Liver (tissue), 9 donors: Measurements from ENCODE around the gene SYT8. TPM values are rescaled to one million over a fixed set of nuclear protein-coding genes. Genes with fewer than 3 reads are reported as not detected.

Experiments used
- DNase-seq: peaks from one replicate; pipeline ENCODE4 v3.0.0-alpha.2; 2017; ENCODE audit warnings: low spot score
- H3K27ac ChIP-seq, 2 donors: one replicate each; pipeline ENCODE4 v1.7.0; 2013; ENCODE audit warnings: inconsistent platforms in 2 of 2, low read length in 2 of 2, control low read depth in 1 of 2, low read depth in 1 of 2, mild to moderate bottlenecking in 1 of 2
- H3K27me3 ChIP-seq, 4 donors: one replicate each; pipeline versions ENCODE4 v1.6.1 to v1.7.0; 2013; ENCODE audit warnings: low read length in 3 of 4, inconsistent platforms in 1 of 4, mild to moderate bottlenecking in 1 of 4, moderate library complexity in 1 of 4; ENCODE audit not compliant: control insufficient read depth in 4 of 4, insufficient read depth in 4 of 4
- H3K36me3 ChIP-seq, 4 donors: one replicate each; pipeline versions ENCODE4 v1.6.1 to v1.7.0; 2013; ENCODE audit warnings: low read length in 3 of 4, mild to moderate bottlenecking in 3 of 4, low read depth in 1 of 4, moderate library complexity in 1 of 4; ENCODE audit not compliant: control insufficient read depth in 4 of 4, insufficient read depth in 3 of 4
- H3K4me1 ChIP-seq, 4 donors: one replicate each; pipeline versions ENCODE4 v1.6.1 to v1.7.0; 2013; ENCODE audit warnings: low read length in 3 of 4, mild to moderate bottlenecking in 3 of 4, moderate library complexity in 1 of 4; ENCODE audit not compliant: control insufficient read depth in 4 of 4, insufficient read depth in 4 of 4
- H3K4me3 ChIP-seq, 3 donors: one replicate each; pipeline versions ENCODE4 v1.6.1 to v1.7.0; 2013; ENCODE audit warnings: low read length in 3 of 3, control low read depth in 1 of 3, low read depth in 1 of 3, mild to moderate bottlenecking in 1 of 3
- H3K9ac ChIP-seq, 2 donors: one replicate each; pipeline ENCODE4 v1.7.0; 2013; ENCODE audit warnings: low read length in 2 of 2, mild to moderate bottlenecking in 2 of 2, moderate library complexity in 2 of 2, control low read depth in 1 of 2, low read depth in 1 of 2
- H3K9me3 ChIP-seq, 4 donors: one replicate each; pipeline versions ENCODE4 v1.6.1 to v1.7.0; 2013; ENCODE audit warnings: low read length in 3 of 4; ENCODE audit not compliant: control insufficient read depth in 4 of 4
- CTCF ChIP-seq: fragments of 150-350 bp; IDR thresholded peaks from 2 replicates; pipeline ENCODE4 v1.5.1; 2017; ENCODE audit warnings: improper control_type of control experiment, low read depth, low read length; ENCODE audit not compliant: missing input control
- EGR1 ChIP-seq, 2 donors: IDR thresholded peaks; 2 replicates each; pipeline ENCODE4 v1.6.1; 2016 to 2018; ENCODE audit warnings: antibody characterized with exemption in 2 of 2, low read depth in 2 of 2
- FOXA1 ChIP-seq: IDR thresholded peaks from 2 replicates; pipeline ENCODE4 v1.6.1; 2016; ENCODE audit warnings: antibody characterized with exemption
- FOXA2 ChIP-seq: IDR thresholded peaks from 2 replicates; pipeline ENCODE4 v1.6.1; 2016; ENCODE audit warnings: antibody characterized with exemption
- GABPA ChIP-seq, 2 donors: IDR thresholded peaks in 1 of 2; conservative IDR thresholded peaks in 1 of 2; 2 replicates each; pipeline ENCODE4 v1.6.1; 2016; ENCODE audit warnings: antibody characterized with exemption in 2 of 2, mild to moderate bottlenecking in 1 of 2, moderate library complexity in 1 of 2
- HNF4A ChIP-seq, 2 donors: conservative IDR thresholded peaks; 2 replicates each; pipeline ENCODE4 v1.6.1; 2016; ENCODE audit warnings: antibody characterized with exemption in 2 of 2, mild to moderate bottlenecking in 2 of 2
- HNF4G ChIP-seq: IDR thresholded peaks from 2 replicates; pipeline ENCODE4 v1.6.1; 2016; ENCODE audit warnings: antibody characterized with exemption
- JUND ChIP-seq, 2 donors: IDR thresholded peaks; 2 replicates each; pipeline ENCODE4 v1.6.1; 2016; ENCODE audit warnings: antibody characterized with exemption in 2 of 2
- NR2F2 ChIP-seq: IDR thresholded peaks from 2 replicates; pipeline ENCODE4 v1.6.1; 2016; ENCODE audit warnings: antibody characterized with exemption
- RAD21 ChIP-seq, 2 donors: IDR thresholded peaks; 2 replicates each; pipeline ENCODE4 v1.6.1; 2016; ENCODE audit warnings: antibody characterized with exemption in 2 of 2, mild to moderate bottlenecking in 2 of 2
- REST ChIP-seq: IDR thresholded peaks from 2 replicates; pipeline ENCODE4 v1.6.1; 2016; ENCODE audit warnings: antibody characterized with exemption, mild to moderate bottlenecking
- RXRA ChIP-seq, 2 donors: IDR thresholded peaks; 2 replicates each; pipeline ENCODE4 v1.6.1; 2017 to 2018; ENCODE audit warnings: antibody characterized with exemption in 2 of 2, mild to moderate bottlenecking in 1 of 2
- SP1 ChIP-seq: IDR thresholded peaks from 2 replicates; pipeline ENCODE4 v1.6.1; 2018; ENCODE audit warnings: antibody characterized with exemption, mild to moderate bottlenecking
- TAF1 ChIP-seq: conservative IDR thresholded peaks from 2 replicates; pipeline ENCODE4 v1.6.1; 2016; ENCODE audit warnings: antibody characterized with exemption, mild to moderate bottlenecking
- YY1 ChIP-seq: IDR thresholded peaks from 2 replicates; pipeline ENCODE4 v1.6.1; 2016; ENCODE audit warnings: antibody characterized with exemption, mild to moderate bottlenecking
- WGBS: extraction: QIAGEN DNeasy Blood & Tissue Kit; methylation state at CpG from one replicate; pipeline ENCODE4 v1.1.7; 2013; 5-methylcytosine and 5-hydroxymethylcytosine counted together
- polyA plus RNA-seq, 2 donors: library from polyadenylated mRNA; stranded (reverse) in 1 of 2; unstranded in 1 of 2; fragments of 200-250 nt in 1 of 2; fragments of >200 nt in 1 of 2; fragmentation: Nextera tagmentation in 1 of 2; extraction: Ambion mirVana in 1 of 2; gene quantifications; one replicate each; pipeline versions ENCODE4 v1.2.1 to v1.2.3, GENCODE V29; 2013 to 2015
- total RNA-seq, 2 donors: library from RNA; depleted of rRNA; stranded (reverse); fragments of >200 nt; gene quantifications; one replicate each; pipeline ENCODE4 v1.2.3, GENCODE V29; 2014
- TF ChIP-seq, protein P1 (sequence below): IDR thresholded peaks from 2 replicates; pipeline ENCODE4 v1.6.1; 2016; ENCODE audit warnings: antibody characterized with exemption
- TF ChIP-seq, protein P2 (sequence below): IDR thresholded peaks from 2 replicates; pipeline ENCODE4 v1.6.1; 2016; ENCODE audit warnings: antibody characterized with exemption
- TF ChIP-seq, protein P3 (sequence below): IDR thresholded peaks from 2 replicates; pipeline ENCODE4 v1.6.1; 2016; ENCODE audit warnings: antibody characterized with exemption
- donor health status: healthy.
- donor health status: healthy.
- donor health status: healthy.
- donor health status: healthy.
- donor health status: healthy.

SYT8 gene
- total and polyA plus RNA-seq, 4 donors, result 0.17 to 0.99 (median 0.35) TPM

GRCh38 chr11:1848640-1849430 is 14.0 kb downstream of the SYT8 start:
- Histone ChIP-seq H3K27me3 (no peaks in the 10 kb centered on the region), H3K9ac (no peak overlapping the region), H3K36me3 (no peaks in the 10 kb centered on the region), H3K4me1 (peaks cover 0 to 7% (median 3%) of the 10 kb centered on the region in 4 donors), H3K4me3 (no peak overlapping the region), H3K9me3 (no peaks in the 10 kb centered on the region), H3K27ac (no peak overlapping the region)
- TF ChIP-seq SP1 (no peak), FOXA1 (no peak), RAD21 (IDR thresholded peaks at IDR 0.05) (no peak), FOXA2 (no peak), TAF1 (no peak), JUND (IDR thresholded peaks at IDR 0.05) (no peak), RXRA (IDR thresholded peaks at IDR 0.05) (no peak), HNF4G (no peak), NR2F2 (no peak), GABPA (IDR thresholded peaks at IDR 0.05 in 1 of 2, conservative IDR thresholded peaks at IDR 0.05 in 1 of 2) (no peak), CTCF (no peak), YY1 (no peak), REST (no peak), HNF4A (conservative IDR thresholded peaks at IDR 0.05) (no peak), EGR1 (IDR thresholded peaks at IDR 0.05; ENCODE audit: low read depth in 2 of 2) (no peak)
- TF ChIP-seq, protein P1, sequence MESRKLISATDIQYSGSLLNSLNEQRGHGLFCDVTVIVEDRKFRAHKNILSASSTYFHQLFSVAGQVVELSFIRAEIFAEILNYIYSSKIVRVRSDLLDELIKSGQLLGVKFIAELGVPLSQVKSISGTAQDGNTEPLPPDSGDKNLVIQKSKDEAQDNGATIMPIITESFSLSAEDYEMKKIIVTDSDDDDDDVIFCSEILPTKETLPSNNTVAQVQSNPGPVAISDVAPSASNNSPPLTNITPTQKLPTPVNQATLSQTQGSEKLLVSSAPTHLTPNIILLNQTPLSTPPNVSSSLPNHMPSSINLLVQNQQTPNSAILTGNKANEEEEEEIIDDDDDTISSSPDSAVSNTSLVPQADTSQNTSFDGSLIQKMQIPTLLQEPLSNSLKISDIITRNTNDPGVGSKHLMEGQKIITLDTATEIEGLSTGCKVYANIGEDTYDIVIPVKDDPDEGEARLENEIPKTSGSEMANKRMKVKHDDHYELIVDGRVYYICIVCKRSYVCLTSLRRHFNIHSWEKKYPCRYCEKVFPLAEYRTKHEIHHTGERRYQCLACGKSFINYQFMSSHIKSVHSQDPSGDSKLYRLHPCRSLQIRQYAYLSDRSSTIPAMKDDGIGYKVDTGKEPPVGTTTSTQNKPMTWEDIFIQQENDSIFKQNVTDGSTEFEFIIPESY, result no peak
- TF ChIP-seq, protein P2, sequence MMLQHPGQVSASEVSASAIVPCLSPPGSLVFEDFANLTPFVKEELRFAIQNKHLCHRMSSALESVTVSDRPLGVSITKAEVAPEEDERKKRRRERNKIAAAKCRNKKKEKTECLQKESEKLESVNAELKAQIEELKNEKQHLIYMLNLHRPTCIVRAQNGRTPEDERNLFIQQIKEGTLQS, result no peak
- TF ChIP-seq, protein P3, sequence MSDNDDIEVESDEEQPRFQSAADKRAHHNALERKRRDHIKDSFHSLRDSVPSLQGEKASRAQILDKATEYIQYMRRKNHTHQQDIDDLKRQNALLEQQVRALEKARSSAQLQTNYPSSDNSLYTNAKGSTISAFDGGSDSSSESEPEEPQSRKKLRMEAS, result no peak
- 93% methylated on average over 19 of the region's 19 CpGs for WGBS
- DNase-seq, result no peak
